T-helper 2 cell treated with Interferon-gamma antibody and Interleukin-4, amounts not matched to agents 5 μg/mL and 100 μg/mL, for 36 hours (primary cell): ENCODE data around the gene MPP2.
"Not testable (repeated sequence)": the region's sequence is repeated elsewhere in the genome, so short reads cannot be mapped to it uniquely, and the experiment has no call there.

Experiments used
- DNase-seq: peaks from one replicate; pipeline ENCODE4 v3.0.0; 2021; ENCODE audit warnings: low spot score
- H3K27ac Mint-ChIP-seq: one replicate; pipeline ENCODE4 v1.8.0; 2021; ENCODE audit warnings: mild to moderate bottlenecking, mixed read lengths
- H3K27me3 Mint-ChIP-seq: one replicate; pipeline ENCODE4 v1.8.0; 2021; ENCODE audit warnings: low read depth, mixed read lengths
- H3K36me3 Mint-ChIP-seq: one replicate; pipeline ENCODE4 v1.8.0; 2021; ENCODE audit warnings: low read depth, mixed read lengths
- H3K4me1 Mint-ChIP-seq: one replicate; pipeline ENCODE4 v1.8.0; 2021; ENCODE audit warnings: low read depth, mixed read lengths
- H3K4me3 Mint-ChIP-seq: one replicate; pipeline ENCODE4 v1.8.0; 2022; ENCODE audit warnings: mild to moderate bottlenecking, moderate library complexity, mixed read lengths
- H3K9me3 Mint-ChIP-seq: one replicate; pipeline ENCODE4 v1.8.0; 2021; ENCODE audit warnings: mixed read lengths

MPP2 gene

DNA sequence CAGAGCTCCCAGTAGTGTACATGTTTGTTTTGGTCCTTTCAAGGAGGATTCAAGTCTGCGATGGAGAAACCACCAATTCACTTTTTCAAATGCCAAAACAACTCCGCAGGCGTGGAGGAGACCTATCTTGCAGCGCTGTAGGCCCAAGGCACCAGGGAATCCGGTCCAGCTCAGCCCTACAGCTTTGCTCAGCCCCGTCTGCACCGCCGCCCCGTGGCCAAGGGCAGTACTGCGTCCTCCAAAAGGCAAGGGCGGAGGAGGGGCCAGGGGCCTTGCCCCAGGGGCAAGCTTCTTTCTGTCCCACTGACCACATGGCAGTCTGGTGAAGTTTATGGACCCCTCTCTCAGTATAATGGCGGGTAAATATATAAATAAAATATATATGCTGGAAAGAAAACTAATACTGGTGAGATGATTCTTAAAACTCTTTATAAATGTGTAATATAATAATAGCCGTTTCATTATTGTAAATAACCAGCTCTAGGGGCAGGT, 61.1 kb downstream of the MPP2 start:
- Mint-ChIP-seq H3K27ac (no peak overlapping the region), H3K4me1 (no peaks in the 10 kb centered on the region), H3K36me3 (no peaks in the 10 kb centered on the region), H3K27me3 (peaks cover 10% of the 10 kb centered on the region), H3K9me3 (no peaks in the 10 kb centered on the region), H3K4me3 (no peak overlapping the region)
- peak; percentile 64 for DNase-seq

DNA sequence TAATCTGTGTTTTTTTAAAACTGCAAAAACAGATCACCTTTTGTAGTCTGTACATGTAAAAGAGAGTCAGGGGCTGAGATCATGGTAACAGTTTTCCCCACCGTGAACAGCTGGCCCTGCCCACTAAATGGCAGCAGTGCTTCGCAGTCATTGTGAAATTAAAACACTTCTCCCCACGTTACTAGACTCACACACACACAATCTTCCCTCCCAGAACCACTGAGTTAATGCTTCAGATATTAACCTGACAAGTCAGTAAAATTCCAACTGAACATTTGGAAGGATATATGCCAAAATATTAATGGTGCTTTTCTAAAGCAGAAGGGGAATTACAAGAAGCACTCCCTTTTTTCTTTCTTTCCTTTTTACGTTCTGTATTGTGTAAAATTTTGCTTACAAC, 61.6 kb downstream of the MPP2 start:
- no peaks in the 10 kb centered on the region for H3K9me3 Mint-ChIP-seq
- H3K27ac Mint-ChIP-seq = no peak overlapping the region
- H3K36me3 Mint-ChIP-seq = no peaks in the 10 kb centered on the region
- no peak overlapping the region for H3K4me3 Mint-ChIP-seq
- H3K27me3 Mint-ChIP-seq = peaks cover 10% of the 10 kb centered on the region
- H3K4me1 Mint-ChIP-seq = no peaks in the 10 kb centered on the region
- DNase-seq = no peak

DNA sequence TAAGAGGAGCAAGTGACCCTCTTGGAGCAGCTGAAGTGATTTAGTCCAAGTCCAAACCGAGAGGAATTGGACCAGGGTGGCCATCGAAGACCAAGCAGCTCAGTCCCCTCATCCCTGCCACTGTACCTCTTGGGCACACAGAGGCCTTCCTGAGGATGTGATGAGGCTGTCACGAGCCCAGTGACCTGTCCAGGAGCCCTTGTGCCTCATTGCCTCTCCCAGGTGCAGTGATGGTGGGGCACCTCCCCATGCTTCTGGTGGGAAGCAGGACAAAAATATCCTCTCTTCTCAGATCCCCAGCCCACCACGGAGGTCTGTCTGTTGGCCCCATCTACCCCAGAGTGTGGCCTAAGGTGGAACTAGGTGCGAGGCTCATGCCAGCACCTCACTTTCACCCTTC, 63.1 kb downstream of the MPP2 start:
- H3K27me3 Mint-ChIP-seq = peaks cover 19% of the 10 kb centered on the region

DNA sequence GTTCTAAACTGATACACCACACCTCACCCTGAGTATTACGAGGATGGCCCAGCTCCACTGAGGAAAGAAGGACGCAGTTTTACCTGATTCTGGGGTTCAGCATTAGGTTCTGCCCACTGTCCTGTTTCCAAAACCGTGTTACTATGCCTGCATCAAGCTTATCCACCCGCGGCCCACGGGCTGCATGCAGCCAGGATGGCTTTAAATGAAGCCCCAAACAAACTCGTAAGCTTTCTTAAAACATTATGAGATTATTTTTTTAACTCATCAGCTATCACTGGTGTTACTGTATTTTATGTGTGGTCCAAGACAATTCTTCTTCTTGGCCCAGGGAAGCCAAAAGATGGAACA, 64.4 kb downstream of the MPP2 start:
- no peaks in the 10 kb centered on the region for H3K36me3 Mint-ChIP-seq
- H3K4me1 Mint-ChIP-seq = no peaks in the 10 kb centered on the region
- H3K27me3 Mint-ChIP-seq = peaks cover 19% of the 10 kb centered on the region
- no peak for DNase-seq
- no peak overlapping the region for H3K4me3 Mint-ChIP-seq
- no peak overlapping the region for H3K27ac Mint-ChIP-seq
- no peaks in the 10 kb centered on the region for H3K9me3 Mint-ChIP-seq

More for the DNA sequence above, 63.1 kb downstream of the MPP2 start:
- Mint-ChIP-seq H3K27ac (no peak overlapping the region), H3K4me3 (no peak overlapping the region), H3K4me1 (no peaks in the 10 kb centered on the region), H3K9me3 (no peaks in the 10 kb centered on the region), H3K36me3 (no peaks in the 10 kb centered on the region)
- DNase-seq = no peak

DNA sequence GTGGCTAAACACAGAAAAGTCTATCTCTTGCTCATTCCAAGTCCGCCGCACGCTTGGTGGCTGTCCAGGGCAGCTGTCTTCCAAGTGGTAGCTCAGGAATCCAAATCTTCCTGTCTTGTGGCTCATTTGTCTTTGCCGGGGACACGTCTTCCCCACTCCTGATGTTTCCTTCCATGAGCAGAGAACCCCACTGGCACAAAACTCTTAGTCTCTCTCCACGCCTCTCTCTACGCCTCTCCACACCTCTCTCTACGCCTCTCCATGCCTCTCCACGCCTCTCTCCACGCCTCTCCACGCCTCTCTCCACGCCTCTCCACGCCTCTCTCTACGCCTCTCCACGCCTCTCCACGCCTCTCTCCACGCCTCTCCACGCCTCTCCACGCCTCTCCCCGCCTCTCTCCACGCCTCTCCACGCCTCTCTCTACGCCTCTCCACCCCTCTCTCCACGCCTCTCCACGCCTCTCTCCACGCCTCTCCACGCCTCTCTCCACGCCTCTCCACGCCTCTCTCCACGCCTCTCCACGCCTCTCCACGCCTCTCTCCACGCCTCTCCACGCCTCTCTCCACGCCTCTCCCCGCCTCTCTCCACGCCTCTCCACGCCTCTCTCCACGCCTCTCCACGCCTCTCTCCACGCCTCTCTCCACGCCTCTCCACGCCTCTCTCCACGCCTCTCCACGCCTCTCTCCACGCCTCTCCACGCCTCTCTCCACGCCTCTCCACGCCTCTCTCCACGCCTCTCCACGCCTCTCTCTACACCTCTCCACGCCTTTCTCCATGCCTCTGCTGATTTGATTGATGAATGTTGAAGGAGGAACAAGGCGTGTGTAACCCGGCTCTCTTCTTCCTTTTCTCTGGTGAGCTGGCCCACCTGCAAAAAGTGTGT, 65.0 kb downstream of the MPP2 start:
- H3K27me3 Mint-ChIP-seq = peaks cover 20% of the 10 kb centered on the region
- H3K9me3 Mint-ChIP-seq, H3K27ac Mint-ChIP-seq, DNase-seq, H3K36me3 Mint-ChIP-seq, H3K4me1 Mint-ChIP-seq, H3K4me3 Mint-ChIP-seq: not testable (repeated sequence)

DNA sequence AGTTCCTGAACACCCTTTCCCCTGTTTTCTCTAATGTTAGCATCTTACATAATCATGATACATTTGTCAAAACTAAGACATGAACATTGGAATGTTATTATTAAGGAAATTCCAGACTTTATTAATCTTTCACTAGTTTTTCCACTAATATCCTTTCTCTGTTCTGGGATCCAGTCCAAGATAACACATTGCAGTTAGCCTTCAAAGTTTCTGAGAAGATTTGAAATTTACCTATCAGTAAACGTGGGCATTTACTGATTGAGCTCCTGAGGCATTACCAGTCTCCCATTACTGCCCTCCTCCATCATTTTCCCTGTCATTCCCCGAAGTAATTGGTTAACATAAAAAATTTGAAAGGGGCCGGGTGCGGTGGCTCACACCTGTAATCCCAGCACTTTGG, 66.1 kb downstream of the MPP2 start:
- no peak overlapping the region for H3K27ac Mint-ChIP-seq
- DNase-seq = no peak
- H3K4me3 Mint-ChIP-seq = no peak overlapping the region
- no peaks in the 10 kb centered on the region for H3K4me1 Mint-ChIP-seq
- H3K36me3 Mint-ChIP-seq = no peaks in the 10 kb centered on the region
- peaks cover 22% of the 10 kb centered on the region for H3K27me3 Mint-ChIP-seq
- no peaks in the 10 kb centered on the region for H3K9me3 Mint-ChIP-seq

DNA sequence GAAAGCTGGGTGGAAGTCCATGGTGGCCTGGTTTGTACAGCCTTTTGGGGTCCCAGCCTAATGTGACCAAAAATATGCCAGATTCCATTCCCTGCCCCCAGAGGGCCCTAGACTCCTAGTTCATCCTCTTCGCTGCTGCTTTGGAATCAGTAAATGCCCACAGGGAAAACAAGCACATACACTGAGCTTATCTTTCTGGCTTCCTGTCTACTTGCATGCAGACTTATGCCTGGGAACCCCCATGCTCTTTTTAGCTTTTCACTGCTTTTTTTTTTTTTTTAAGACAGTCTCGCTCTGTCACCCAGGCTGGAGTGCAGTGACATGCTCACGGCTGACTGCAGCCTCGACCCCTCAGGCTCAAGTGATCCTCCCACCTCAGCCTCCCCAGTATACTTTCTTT, 66.5 kb downstream of the MPP2 start:
- no peak overlapping the region for H3K27ac Mint-ChIP-seq
- no peaks in the 10 kb centered on the region for H3K9me3 Mint-ChIP-seq
- DNase-seq = no peak
- no peaks in the 10 kb centered on the region for H3K36me3 Mint-ChIP-seq
- H3K4me3 Mint-ChIP-seq = no peak overlapping the region
- no peaks in the 10 kb centered on the region for H3K4me1 Mint-ChIP-seq
- peaks cover 18% of the 10 kb centered on the region for H3K27me3 Mint-ChIP-seq

DNA sequence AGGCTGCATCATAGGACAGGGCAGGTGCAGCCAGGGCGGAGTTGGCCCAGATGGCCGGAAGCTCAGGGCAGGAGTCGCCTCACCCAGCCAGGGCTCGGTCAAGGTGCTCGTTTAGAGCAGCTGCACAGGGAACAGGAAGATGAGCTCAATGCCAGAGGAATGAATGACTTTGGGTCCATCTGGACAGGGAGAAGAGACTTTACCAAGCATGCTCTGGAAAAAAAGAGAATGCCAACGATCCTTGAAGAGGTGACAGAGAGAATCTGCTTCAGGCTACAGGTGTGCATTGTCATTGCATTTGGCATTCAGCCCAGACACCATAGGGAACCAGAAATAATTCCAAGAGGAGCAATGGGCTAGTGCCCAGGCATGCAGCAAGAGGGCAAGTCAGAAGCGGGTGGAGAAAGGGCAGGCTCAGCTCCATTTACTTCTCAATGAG, 67.6 kb downstream of the MPP2 start:
- H3K4me1 Mint-ChIP-seq = no peaks in the 10 kb centered on the region

DNA sequence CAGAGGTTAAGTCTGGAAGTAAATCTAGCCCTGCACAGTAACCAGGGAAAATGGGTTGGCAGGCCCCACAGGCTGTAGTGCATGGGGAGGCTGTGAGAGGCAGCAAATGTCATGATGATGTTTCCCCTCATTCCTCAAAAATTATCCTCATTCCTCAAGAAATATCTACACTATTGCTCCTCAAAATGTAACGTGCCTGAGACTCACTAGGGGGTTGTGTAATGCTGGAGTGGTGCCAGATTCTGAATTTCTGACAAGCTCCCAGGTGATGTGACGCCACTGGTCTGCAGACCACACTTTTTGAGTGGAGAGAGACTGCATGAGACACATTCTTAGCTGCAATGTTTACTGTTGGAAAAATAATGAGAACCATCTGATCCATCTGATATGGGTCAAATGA, 73.2 kb downstream of the MPP2 start:
- DNase-seq = no peak
- H3K4me3 Mint-ChIP-seq = peak overlapping the region; percentile 71
- H3K27me3 Mint-ChIP-seq = peaks cover 57% of the 10 kb centered on the region
- no peaks in the 10 kb centered on the region for H3K36me3 Mint-ChIP-seq
- H3K4me1 Mint-ChIP-seq = peaks cover 8% of the 10 kb centered on the region
- H3K27ac Mint-ChIP-seq = no peak overlapping the region
- no peaks in the 10 kb centered on the region for H3K9me3 Mint-ChIP-seq

More for the DNA sequence above, 67.6 kb downstream of the MPP2 start:
- Mint-ChIP-seq H3K36me3 (no peaks in the 10 kb centered on the region), H3K27ac (no peak overlapping the region), H3K27me3 (peaks cover 27% of the 10 kb centered on the region), H3K9me3 (no peaks in the 10 kb centered on the region), H3K4me3 (no peak overlapping the region)
- no peak for DNase-seq

DNA sequence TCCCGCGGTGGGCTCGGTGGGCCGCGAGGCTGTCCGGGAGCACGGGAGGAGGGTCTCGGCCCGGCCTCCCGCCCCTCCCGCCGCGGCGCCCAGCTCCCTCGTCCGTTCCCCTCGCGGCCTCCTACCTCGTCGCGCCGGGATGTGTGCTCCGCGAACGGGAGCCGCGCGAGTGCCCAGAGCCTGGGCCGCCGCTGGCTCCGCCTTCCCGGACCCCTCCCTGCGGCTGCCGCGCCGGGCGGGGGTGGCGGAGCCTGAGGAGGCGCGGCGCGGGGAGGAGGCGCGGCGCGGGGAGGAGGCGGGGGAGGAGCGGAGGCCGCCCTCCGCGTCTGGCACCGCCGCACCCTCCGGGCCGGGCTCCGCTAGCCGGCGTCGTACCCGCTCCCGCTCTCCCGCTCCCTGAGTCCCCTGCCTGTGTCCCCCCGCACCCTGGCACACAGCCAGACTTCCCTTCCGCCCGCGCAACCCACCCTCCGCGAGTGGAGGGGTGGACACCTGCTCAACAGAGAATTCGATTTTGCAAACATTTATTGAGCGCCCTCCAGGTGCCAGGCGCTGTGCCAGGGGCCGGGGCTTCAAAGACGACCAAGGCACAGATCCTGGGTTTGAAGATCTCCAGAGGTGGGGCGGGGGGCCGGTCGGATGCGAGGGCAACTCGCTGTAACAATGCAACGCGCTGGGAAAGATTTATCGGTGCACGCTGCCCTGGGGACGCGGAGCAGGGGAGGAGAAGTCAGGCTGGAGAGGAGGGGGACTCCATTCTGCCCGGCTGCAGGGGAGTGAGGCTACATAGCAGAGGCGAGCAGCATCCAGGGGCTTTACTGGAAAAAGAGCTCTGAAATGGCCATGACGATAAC, 74.1 kb downstream of the MPP2 start, which contains the start of gene MPP3:
MPP3 (minus strand) TSS at position 171 of the 854 bp plus-strand sequence. CDS start 1,240 bp downstream, outside the sequence.
- peak within 1 kb of the TSS; percentile 71 for H3K4me3 Mint-ChIP-seq
- no peak within 1 kb of the TSS for H3K27ac Mint-ChIP-seq
- peaks cover 8% of the 10 kb centered on the region for H3K4me1 Mint-ChIP-seq
- H3K9me3 Mint-ChIP-seq = no peaks in the 10 kb centered on the region
- peak; percentile 22 for DNase-seq
- peaks cover 60% of the 10 kb centered on the region for H3K27me3 Mint-ChIP-seq
- H3K36me3 Mint-ChIP-seq = no peaks in the 10 kb centered on the region

DNA sequence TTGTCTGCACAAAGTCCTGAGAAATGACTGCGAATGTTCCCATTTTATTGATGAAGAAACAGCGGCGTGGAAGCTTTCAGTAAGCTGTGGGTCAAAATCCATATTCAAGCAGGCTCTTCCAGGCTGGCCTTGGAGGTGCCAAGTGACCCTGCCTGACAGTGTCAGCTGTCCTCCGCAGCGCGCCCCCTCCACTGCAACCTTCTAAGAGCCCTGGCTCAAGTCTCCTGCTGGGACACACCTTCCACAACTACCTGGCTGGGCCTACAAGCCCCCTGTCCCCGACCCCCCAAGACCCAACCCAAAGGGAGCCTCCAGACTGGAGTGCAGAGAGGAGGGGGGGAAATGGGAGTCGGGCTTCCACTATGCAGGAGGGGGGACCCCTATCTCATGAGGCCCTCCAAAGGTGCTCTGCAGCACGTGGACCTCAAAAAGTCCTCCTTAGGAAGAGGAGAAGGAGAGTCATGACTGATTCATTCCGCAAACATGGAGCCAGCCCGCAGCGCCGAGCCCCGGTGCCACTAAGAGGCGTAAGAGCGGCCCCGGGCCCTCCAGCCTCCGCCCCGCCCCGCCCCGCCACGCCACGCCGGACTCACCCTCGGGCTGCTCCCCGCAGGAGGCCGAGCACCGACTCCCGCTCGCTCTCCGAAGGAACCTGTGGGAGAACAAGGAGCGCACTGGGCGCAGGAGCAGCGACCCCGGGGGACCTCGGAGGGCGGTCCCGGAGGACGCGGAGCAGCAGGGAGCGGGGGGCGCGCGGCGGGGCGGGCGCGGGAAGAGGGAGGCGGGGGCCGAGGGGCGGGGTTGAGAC, 75.0 kb downstream of the MPP2 start:
- Mint-ChIP-seq H3K4me3 (peak overlapping the region; percentile 67), H3K4me1 (peaks cover 8% of the 10 kb centered on the region), H3K27ac (no peak overlapping the region), H3K9me3 (no peaks in the 10 kb centered on the region), H3K36me3 (no peaks in the 10 kb centered on the region), H3K27me3 (peaks cover 56% of the 10 kb centered on the region)
- no peak for DNase-seq

DNA sequence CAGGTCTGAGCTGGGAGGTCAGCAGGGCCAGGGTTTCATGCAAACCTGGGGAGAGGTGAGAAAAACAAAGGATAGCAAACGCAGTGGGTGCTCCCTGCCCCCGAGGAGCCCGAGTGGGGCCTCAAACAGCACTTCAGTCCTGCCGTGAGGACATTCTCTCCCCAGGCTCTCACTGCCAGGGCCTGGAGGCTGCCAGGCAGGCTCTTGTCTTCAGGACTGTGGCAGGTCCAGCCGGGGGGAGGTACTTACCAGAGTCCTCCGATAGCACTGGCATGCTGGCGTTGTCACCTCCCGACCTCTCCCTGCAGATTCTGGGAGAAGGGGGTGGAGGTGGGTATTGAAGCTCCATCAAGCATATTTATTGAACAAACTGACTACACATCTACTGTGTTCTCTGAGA, 75.7 kb downstream of the MPP2 start:
- Mint-ChIP-seq H3K9me3 (no peaks in the 10 kb centered on the region), H3K27me3 (peaks cover 56% of the 10 kb centered on the region), H3K4me3 (peak overlapping the region; percentile 54), H3K4me1 (peaks cover 8% of the 10 kb centered on the region), H3K27ac (no peak overlapping the region), H3K36me3 (no peaks in the 10 kb centered on the region)
- DNase-seq = no peak

DNA sequence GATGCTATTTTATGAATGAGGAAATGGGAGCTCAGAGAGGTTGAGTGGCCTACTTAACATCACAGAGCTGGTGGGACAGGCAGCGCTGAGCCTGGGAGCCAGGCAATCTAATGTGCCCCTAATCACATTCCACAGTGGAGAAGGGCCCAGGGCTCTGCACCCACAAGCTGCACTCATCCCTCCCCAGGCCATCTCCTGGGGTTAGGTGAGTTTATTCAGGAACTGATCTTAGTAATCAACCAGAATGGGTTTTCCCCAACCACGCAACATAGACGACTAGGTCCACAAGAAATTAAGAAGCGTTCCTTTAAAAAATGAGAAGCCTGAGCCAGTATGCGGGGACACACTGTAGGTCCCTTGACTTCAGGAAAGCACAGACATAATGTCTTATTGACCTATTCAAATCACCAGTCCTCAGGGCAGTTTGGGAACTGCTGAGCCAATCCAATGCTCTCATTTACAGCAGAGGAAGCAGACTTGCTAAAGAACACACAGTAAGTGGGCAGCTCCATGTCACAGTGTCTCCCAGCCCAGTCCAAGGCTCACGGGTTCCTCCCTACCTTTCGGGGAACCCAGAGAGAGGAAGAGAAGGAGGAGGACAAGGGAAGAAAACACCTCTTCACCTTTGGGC, 76.7 kb downstream of the MPP2 start:
- Mint-ChIP-seq H3K36me3 (no peaks in the 10 kb centered on the region), H3K9me3 (no peaks in the 10 kb centered on the region), H3K27ac (no peak overlapping the region), H3K27me3 (peaks cover 52% of the 10 kb centered on the region), H3K4me3 (no peak overlapping the region), H3K4me1 (peaks cover 8% of the 10 kb centered on the region)
- no peak for DNase-seq
